DND-41 (cell line): Measurements from ENCODE around the gene TP63.

ENCODE experiments used
- ATAC-seq: fragments of 200-7000 bp; cut with Tn5 transposase; 3 replicates; pipeline ENCODE4 v1.9.1; 2021; ENCODE audit warnings: low read depth; ENCODE audit not compliant: insufficient read depth
- DNase-seq: peaks from one replicate; pipeline ENCODE4 v3.0.0-alpha.2; 2020
- H2AFZ ChIP-seq: 2 replicates; pipeline ENCODE4 v1.6.0; 2012; ENCODE audit warnings: low read depth, low read length
- H3K27ac ChIP-seq: 2 replicates; pipeline ENCODE4 v1.5.1; 2012; ENCODE audit warnings: low read length, inconsistent platforms
- H3K27me3 ChIP-seq: fragments of 200-600 bp; sonication (generic); 2 replicates; pipeline ENCODE4 v1.6.0; 2012; ENCODE audit warnings: low read length, mild to moderate bottlenecking, inconsistent platforms; ENCODE audit not compliant: insufficient read depth, poor library complexity
- H3K36me3 ChIP-seq: 2 replicates; pipeline ENCODE4 v1.5.1; 2012; ENCODE audit warnings: low read length, inconsistent platforms; ENCODE audit not compliant: insufficient read depth
- H3K4me1 ChIP-seq: 2 replicates; pipeline ENCODE4 v1.5.1; 2012; ENCODE audit warnings: mild to moderate bottlenecking, low read length; ENCODE audit not compliant: insufficient read depth
- H3K4me2 ChIP-seq: 2 replicates; pipeline ENCODE4 v1.6.0; 2012; ENCODE audit warnings: mild to moderate bottlenecking, moderate library complexity, low read length, inconsistent platforms; ENCODE audit not compliant: insufficient read depth
- H3K4me3 ChIP-seq, 2 experiments: fragments of 200-600 bp in 1 of 2; shearing (Covaris generic) in 1 of 2; 2 replicates each; pipeline ENCODE4 v1.5.1; 2012 to 2016; ENCODE audit warnings: inconsistent platforms in 2 of 2, low read length in 2 of 2, mild to moderate bottlenecking in 2 of 2, low read depth in 1 of 2, moderate library complexity in 1 of 2
- H3K79me2 ChIP-seq: 2 replicates; pipeline ENCODE4 v1.6.0; 2012; ENCODE audit warnings: low read length, inconsistent platforms; ENCODE audit not compliant: insufficient read depth
- H3K9ac ChIP-seq: 2 replicates; pipeline ENCODE4 v1.6.0; 2012; ENCODE audit warnings: low read depth, mild to moderate bottlenecking, inconsistent platforms, low read length, moderate library complexity
- H3K9me3 ChIP-seq: 2 replicates; pipeline ENCODE4 v1.5.1; 2012; ENCODE audit warnings: low read length, moderate library complexity, mild to moderate bottlenecking, inconsistent platforms; ENCODE audit not compliant: insufficient read depth, severe bottlenecking
- H4K20me1 ChIP-seq: 2 replicates; pipeline ENCODE4 v1.6.0; 2012; ENCODE audit warnings: low read length; ENCODE audit not compliant: insufficient read depth
- CTCF ChIP-seq: IDR thresholded peaks from 2 replicates; pipeline ENCODE4 v1.5.1; 2012; ENCODE audit warnings: borderline replicate concordance, low read length, moderate library complexity, mild to moderate bottlenecking; ENCODE audit not compliant: poor library complexity, severe bottlenecking; ENCODE audit errors: extremely low read depth
- EZH2 ChIP-seq: IDR thresholded peaks from 3 replicates; pipeline ENCODE4 v1.6.1; 2012; ENCODE audit warnings: borderline replicate concordance, low read depth, mild to moderate bottlenecking, moderate library complexity, low read length, inconsistent platforms; ENCODE audit not compliant: severe bottlenecking

TP63 gene

DNA sequence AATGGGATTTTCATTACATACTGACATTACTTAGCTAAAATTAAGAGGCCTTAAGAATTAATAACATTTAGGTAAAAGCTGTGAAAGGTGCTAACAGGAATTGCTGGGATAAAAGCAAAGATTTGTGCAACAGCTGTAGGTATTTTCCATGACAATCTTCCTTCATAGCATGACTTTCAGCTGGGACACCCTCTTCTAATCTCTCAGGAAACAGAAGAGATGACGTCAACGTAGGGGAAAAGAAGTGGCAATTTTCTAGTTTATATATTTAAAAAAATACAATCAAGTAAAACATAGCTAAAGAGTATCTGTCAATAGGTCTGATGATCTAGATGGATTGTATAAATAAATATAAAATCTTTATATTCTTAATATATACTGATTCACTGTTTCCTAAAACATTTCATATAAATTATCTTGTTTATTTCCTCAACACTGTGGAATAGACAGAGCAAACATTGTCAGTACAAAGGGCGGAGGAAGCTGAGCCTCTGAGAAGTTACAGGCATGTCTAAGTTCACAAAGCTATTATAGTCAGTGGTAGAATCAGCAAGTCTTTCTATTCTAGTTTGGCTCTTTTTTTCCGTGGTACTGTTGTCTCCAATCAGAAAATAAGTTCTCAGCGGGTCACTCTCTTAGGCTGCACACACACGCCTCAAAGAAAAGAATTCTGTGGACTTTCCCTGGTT lies 272.5 kb downstream of the TP63 start:
- Histone ChIP-seq H3K9ac (no peak overlapping the region), H4K20me1 (no peaks in the 10 kb centered on the region), H3K4me2 (no peak overlapping the region), H3K4me1 (no peaks in the 10 kb centered on the region), H3K27ac (no peak overlapping the region), H3K79me2 (no peaks in the 10 kb centered on the region), H3K27me3 (no peaks in the 10 kb centered on the region), H3K36me3 (no peaks in the 10 kb centered on the region), H3K4me3 (no peak overlapping the region), H3K9me3 (no peaks in the 10 kb centered on the region), H2AFZ (no peak overlapping the region)
- no peak for TF ChIP-seq EZH2
- no peak for TF ChIP-seq CTCF
- ATAC-seq (no peak), DNase-seq (no peak)

DNA sequence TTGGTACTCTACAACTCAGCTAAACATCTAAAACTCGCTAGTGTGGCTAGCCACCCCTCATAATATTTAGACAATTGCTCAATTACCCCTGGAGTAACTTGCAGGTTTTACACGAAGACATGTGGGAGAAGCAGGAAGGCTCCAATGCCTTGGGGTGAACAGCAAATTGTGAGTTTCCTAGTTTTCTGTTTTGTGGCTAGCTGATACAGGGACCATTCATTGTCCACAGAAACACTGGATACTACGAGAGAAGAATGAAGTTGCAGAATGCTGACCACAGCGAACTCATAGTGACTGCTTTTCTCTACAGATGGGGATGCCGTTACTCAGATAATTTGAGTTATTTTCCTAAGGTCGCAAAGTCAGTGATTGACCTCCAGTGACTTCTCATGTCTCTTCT lies 276.6 kb downstream of the TP63 start:
- Histone ChIP-seq H2AFZ (no peak overlapping the region), H3K9me3 (no peaks in the 10 kb centered on the region), H3K4me2 (no peak overlapping the region), H3K9ac (no peak overlapping the region), H4K20me1 (no peaks in the 10 kb centered on the region), H3K4me3 (no peak overlapping the region), H3K79me2 (no peaks in the 10 kb centered on the region), H3K27ac (no peak overlapping the region), H3K36me3 (no peaks in the 10 kb centered on the region), H3K4me1 (no peaks in the 10 kb centered on the region), H3K27me3 (no peaks in the 10 kb centered on the region)
- ATAC-seq (no peak), DNase-seq (no peak)
- TF ChIP-seq EZH2 (no peak), CTCF (no peak)

DNA sequence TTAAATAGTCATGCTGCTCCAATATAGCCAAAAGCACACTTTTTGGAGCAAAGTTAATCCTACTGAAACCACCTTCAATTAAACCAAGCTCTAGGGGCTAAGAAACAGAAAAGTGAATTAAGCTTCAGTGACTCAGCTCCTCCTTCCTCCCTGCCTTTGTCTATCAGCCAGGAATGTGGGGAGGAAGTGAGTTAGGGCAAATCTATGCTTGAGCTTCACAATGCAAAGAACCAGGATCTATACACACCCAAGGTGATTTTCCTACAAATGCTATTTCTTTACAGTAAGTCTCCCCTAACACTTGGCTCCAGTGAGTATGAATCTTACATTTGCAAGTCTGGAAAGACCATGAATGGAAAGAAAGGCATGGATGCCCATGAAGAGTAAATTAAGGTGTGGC lies 277.5 kb downstream of the TP63 start:
- Histone ChIP-seq H3K27ac (no peak overlapping the region), H3K36me3 (no peaks in the 10 kb centered on the region), H3K27me3 (no peaks in the 10 kb centered on the region), H2AFZ (no peak overlapping the region), H4K20me1 (no peaks in the 10 kb centered on the region), H3K4me2 (no peak overlapping the region), H3K9me3 (no peaks in the 10 kb centered on the region), H3K4me1 (no peaks in the 10 kb centered on the region), H3K4me3 (no peak overlapping the region), H3K9ac (no peak overlapping the region), H3K79me2 (no peaks in the 10 kb centered on the region)
- ATAC-seq (no peak), DNase-seq (no peak)
- TF ChIP-seq CTCF (no peak), EZH2 (no peak)
